Esophagus muscularis mucosa (tissue), 4 donors: Measurements from ENCODE around the gene RHBDD2. TPM values are rescaled to one million over a fixed set of nuclear protein-coding genes. Genes with fewer than 3 reads are reported as not detected.
A peak's percentile ranks its signal among the peaks of the same experiment; 100 is the strongest.

ENCODE experiments used
- DNase-seq: peaks from one replicate; pipeline ENCODE4 v3.0.0-alpha.2; 2017; ENCODE audit errors: extremely low spot score
- H3K27ac ChIP-seq, 4 donors: fragments of 200-600 bp; sonication (generic); replicated peaks in 1 of 4; 1 replicate in 3 of 4; 2 replicates in 1 of 4; pipeline ENCODE4 v1.5.1; 2016 to 2019; ENCODE audit warnings: mild to moderate bottlenecking in 1 of 4
- H3K27me3 ChIP-seq, 4 donors: fragments of 200-600 bp; sonication (generic); one replicate each; pipeline versions ENCODE4 v1.5.1 to v1.6.0; 2016 to 2019
- H3K36me3 ChIP-seq, 4 donors: fragments of 200-600 bp; sonication (generic); one replicate each; pipeline ENCODE4 v1.5.1; 2016 to 2019
- H3K4me1 ChIP-seq, 4 donors: fragments of 200-600 bp; sonication (generic); one replicate each; pipeline ENCODE4 v1.5.1; 2016 to 2019
- H3K4me3 ChIP-seq, 4 donors: fragments of 200-600 bp; sonication (generic); 1 replicate in 2 of 4; 2 replicates in 2 of 4; pipeline ENCODE4 v1.5.1; 2016 to 2019; ENCODE audit warnings: mild to moderate bottlenecking in 4 of 4, moderate library complexity in 1 of 4
- H3K9me3 ChIP-seq, 4 donors: fragments of 200-600 bp; sonication (generic); 1 replicate in 3 of 4; 2 replicates in 1 of 4; pipeline ENCODE4 v1.5.1; 2016 to 2019
- EP300 ChIP-seq: sonication (generic); formaldehyde crosslinking; IDR thresholded peaks from one replicate; pipeline ENCODE4 v1.6.1; 2017; ENCODE audit warnings: antibody characterized with exemption
- POLR2A ChIP-seq: fragments of 450-650 bp; IDR thresholded peaks from one replicate; pipeline ENCODE4 v1.6.1; 2017; ENCODE audit warnings: antibody characterized with exemption, moderate library complexity, mild to moderate bottlenecking, low read depth
- POLR2AphosphoS5 ChIP-seq, 2 donors: sonication (generic); formaldehyde crosslinking; IDR thresholded peaks; one replicate each; pipeline ENCODE4 v1.6.1; 2017; ENCODE audit warnings: antibody characterized with exemption in 2 of 2
- WGBS: methylation state at CpG from one replicate; pipeline ENCODE4 v1.1.5; 2018; 5-methylcytosine and 5-hydroxymethylcytosine counted together
- intact Hi-C: fragments of 100-400 bp; cut with DNase I; formaldehyde crosslinking; loops from one replicate; pipeline ENCODE4 v1.15.1; 2023
- total RNA-seq, 4 donors: library from RNA; depleted of rRNA; stranded (reverse); fragments of >200 nt; gene quantifications; one replicate each; pipeline versions ENCODE4 v1.1.0 to v1.2.1, GENCODE V29; 2016
- TF ChIP-seq, protein P1 (sequence below), 3 experiments: fragments of 200-600 bp in 2 of 3; fragments of 450-650 bp in 1 of 3; sonication (generic) in 2 of 3; IDR thresholded peaks; one replicate each; pipeline ENCODE4 v1.5.1; 2017 to 2019; ENCODE audit warnings: antibody characterized with exemption in 3 of 3, mild to moderate bottlenecking in 2 of 3, moderate library complexity in 1 of 3

RHBDD2 gene
- total RNA-seq, 4 donors from 2014 or later, result 19.1 to 40.2 (median 32.6) TPM

DNA sequence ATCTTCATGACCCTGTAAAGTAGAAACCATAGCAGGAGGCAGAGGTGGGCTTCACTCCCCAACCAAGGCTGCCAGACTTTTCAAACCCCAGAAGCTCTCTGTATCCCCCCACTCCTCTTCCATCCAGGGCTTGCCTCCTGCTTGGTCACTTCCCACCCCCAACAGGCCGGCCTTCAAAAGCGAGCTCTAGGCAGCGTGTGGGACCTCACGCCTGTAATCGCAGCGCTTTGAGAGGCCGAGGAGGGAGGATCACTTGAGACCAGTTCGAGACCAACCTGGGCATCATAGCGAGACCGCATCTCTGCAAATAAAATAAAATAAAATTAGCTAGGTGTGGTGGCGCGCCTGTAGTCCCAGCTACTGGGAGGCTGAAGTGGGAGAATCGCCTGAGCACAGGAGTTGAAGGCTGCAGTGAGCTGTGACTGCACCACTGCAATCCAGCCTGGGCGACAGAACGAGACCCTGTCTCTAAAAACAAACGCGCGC lies 35.4 kb downstream of the RHBDD2 start:
- 44% methylated on average over 18 of the region's 18 CpGs for WGBS
- intact Hi-C loops, result loop anchor here (5.0 kb wide), 1 partner anchor 83 kb away; no protein-coding TSS in a partner anchor
- no peak for DNase-seq
- H3K9me3 ChIP-seq, result no peaks in the 10 kb centered on the region
- no peak for TF ChIP-seq POLR2AphosphoS5 (IDR thresholded peaks at IDR 0.05)
- no peak for TF ChIP-seq POLR2A
- TF ChIP-seq, protein P1, sequence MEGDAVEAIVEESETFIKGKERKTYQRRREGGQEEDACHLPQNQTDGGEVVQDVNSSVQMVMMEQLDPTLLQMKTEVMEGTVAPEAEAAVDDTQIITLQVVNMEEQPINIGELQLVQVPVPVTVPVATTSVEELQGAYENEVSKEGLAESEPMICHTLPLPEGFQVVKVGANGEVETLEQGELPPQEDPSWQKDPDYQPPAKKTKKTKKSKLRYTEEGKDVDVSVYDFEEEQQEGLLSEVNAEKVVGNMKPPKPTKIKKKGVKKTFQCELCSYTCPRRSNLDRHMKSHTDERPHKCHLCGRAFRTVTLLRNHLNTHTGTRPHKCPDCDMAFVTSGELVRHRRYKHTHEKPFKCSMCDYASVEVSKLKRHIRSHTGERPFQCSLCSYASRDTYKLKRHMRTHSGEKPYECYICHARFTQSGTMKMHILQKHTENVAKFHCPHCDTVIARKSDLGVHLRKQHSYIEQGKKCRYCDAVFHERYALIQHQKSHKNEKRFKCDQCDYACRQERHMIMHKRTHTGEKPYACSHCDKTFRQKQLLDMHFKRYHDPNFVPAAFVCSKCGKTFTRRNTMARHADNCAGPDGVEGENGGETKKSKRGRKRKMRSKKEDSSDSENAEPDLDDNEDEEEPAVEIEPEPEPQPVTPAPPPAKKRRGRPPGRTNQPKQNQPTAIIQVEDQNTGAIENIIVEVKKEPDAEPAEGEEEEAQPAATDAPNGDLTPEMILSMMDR (IDR thresholded peaks at IDR 0.05), result no peak
- TF ChIP-seq EP300, result no peak
- no peaks in the 10 kb centered on the region for H3K27me3 ChIP-seq
- peak overlapping the region; percentile 87 to 94 (median 94) for H3K27ac ChIP-seq
- peaks cover 16 to 34% (median 33%) of the 10 kb centered on the region in 4 donors for H3K4me1 ChIP-seq
- peak overlapping the region; percentile 94 to 100 (median 98) for H3K4me3 ChIP-seq
- no peaks in the 10 kb centered on the region for H3K36me3 ChIP-seq

DNA sequence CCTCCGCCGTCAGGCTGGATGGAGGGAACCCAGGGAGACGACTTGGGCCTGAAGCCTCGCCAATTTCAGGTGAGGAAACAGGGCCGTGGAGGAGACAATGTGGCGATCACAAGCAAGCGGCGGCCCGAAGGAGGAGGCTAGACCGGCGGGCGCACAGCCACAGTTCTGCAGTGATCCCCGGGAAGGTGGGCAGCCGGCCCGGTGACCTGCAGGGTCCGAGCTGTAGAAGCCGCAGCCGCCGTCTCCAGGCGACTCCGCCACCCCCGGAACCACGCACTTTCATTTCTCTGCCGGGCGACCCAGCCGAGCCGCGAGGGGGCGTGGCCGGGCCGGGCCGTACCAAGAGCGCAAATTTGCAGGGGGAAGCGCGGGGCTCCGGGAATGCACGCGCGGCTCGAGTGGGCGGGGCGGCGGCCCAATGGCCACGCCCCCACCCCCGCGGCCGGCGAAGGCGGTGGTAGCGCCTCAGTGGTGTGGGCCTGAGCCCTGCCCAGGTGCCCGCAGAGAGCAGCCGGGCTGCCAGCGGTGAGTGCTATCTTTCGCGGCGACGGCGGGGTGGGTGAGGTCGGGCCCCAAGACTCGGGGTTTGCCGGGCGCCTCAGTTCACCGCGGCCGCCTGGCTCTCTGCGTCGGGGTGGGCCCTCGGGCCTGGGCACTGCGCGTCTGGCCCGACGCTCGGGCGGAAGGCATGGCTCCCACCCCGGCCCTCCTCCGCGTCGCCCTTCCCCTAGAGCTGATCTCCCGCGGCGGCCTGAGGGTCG lies 36.0 kb downstream of the RHBDD2 start, which contains the start of gene POR:
Gene POR, plus strand, starts transcription at position 501 of the 761 bp plus-strand sequence. CDS start 38,847 bp downstream, outside the sequence.
- H3K4me1 ChIP-seq, result peaks cover 20 to 34% (median 33%) of the 10 kb centered on the region in 4 donors
- intact Hi-C loops, result loop anchor here (5.0 kb wide), 2 partner anchors 52 to 82 kb away; no protein-coding TSS in a partner anchor

DNA sequence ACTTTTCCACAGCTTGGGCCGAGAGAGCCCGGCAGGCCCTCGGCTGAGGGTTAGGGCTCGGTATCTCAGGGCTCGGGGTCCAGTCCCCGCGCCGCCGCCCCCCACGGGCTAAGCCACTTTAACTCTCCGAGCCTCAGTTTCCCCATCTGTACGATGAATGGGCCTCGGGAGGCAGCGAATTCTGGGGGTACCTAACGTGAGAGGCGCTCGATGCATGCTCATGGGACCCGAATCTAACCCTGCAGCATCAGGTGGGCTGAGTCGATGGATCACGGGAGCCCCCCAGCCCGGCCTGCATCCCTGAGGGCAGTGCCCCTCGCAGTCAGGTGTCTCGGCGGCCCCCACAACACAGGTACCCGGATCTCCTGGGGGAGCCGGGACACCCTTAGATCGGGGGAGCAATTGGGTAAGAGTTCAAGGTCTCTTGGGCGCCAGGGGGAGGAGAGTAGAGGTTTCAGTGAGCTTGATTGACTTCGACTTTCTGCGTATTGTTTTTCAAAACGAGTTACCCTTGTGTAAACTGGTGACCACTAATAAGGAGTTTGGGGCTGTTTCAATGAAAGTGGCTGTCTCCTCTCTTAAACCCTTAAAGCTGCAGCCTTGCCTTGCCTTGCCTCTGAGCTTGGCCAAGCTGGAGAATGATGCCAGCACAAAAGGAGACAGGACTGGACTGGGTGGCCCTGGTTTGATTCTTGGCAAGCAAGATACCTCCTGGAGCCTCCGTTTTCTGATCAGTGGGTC lies 36.8 kb downstream of the RHBDD2 start:
- no peak for TF ChIP-seq POLR2AphosphoS5 (IDR thresholded peaks at IDR 0.05)
- TF ChIP-seq POLR2A, result no peak
- TF ChIP-seq, protein P1 (IDR thresholded peaks at IDR 0.05), result no peak
- H3K4me3 ChIP-seq, result peak overlapping the region; percentile 94 to 100 (median 98)
- no peaks in the 10 kb centered on the region for H3K9me3 ChIP-seq
- peak overlapping the region; percentile 87 to 94 (median 94) for H3K27ac ChIP-seq
- DNase-seq, result no peak
- intact Hi-C loops, result loop anchor here (5.0 kb wide), 1 partner anchor 52 kb away; no protein-coding TSS in a partner anchor
- peaks cover 22 to 34% (median 33%) of the 10 kb centered on the region in 4 donors for H3K4me1 ChIP-seq
- H3K27me3 ChIP-seq, result no peaks in the 10 kb centered on the region
- under 1% methylated on average over 19 of the region's 32 CpGs for WGBS
- H3K36me3 ChIP-seq, result no peaks in the 10 kb centered on the region

More for the DNA sequence above, 36.0 kb downstream of the RHBDD2 start, which contains the start of gene POR:
- Histone ChIP-seq H3K27me3 (no peaks in the 10 kb centered on the region), H3K36me3 (no peaks in the 10 kb centered on the region), H3K4me3 (peak within 1 kb of the TSS; percentile 94 to 100 (median 98)), H3K9me3 (no peaks in the 10 kb centered on the region), H3K27ac (peak within 1 kb of the TSS; percentile 87 to 94 (median 94))
- TF ChIP-seq POLR2A, result peak; percentile 93
- TF ChIP-seq, protein P1 (IDR thresholded peaks at IDR 0.05), result peak in 2 of 3 experiments; percentile 21 to 42
- peak; percentile 98 to 99 for TF ChIP-seq POLR2AphosphoS5 (IDR thresholded peaks at IDR 0.05)
- no peak for TF ChIP-seq EP300
- 0% methylated on average over 4 of the region's 82 CpGs for WGBS
- peak; percentile 98 for DNase-seq

DNA sequence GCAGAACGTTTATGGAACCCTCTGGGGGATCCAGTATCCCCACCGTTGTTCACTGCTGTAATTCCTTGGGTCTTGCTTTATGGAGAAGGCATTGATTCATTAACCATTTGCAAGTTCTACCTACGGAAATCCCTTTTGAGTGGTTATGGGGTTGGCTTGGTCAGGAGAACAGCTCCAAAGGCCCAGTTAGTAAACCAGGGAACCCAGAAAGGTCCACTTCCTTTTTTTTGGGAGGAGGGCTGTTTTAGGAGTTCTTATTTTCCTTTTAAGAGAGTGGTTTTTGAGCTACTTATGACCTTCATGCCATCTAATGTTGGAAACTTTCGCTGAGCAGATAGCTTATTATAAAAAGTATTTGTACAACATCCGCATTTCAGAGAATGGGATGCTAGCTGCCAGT lies 37.4 kb downstream of the RHBDD2 start:
- Histone ChIP-seq H3K9me3 (no peaks in the 10 kb centered on the region), H3K4me3 (peak overlapping the region; percentile 94 to 100 (median 98)), H3K27ac (peak overlapping the region; percentile 87 to 94 (median 94)), H3K27me3 (no peaks in the 10 kb centered on the region), H3K36me3 (no peaks in the 10 kb centered on the region), H3K4me1 (peaks cover 25 to 35% (median 33%) of the 10 kb centered on the region in 4 donors)
- TF ChIP-seq POLR2A (no peak), EP300 (no peak), POLR2AphosphoS5 (IDR thresholded peaks at IDR 0.05) (no peak)
- TF ChIP-seq, protein P1 (IDR thresholded peaks at IDR 0.05), result no peak
- 58% methylated on average over 5 of the region's 5 CpGs for WGBS
- intact Hi-C loops, result loop anchor here (5.0 kb wide), 1 partner anchor 51 kb away; no protein-coding TSS in a partner anchor
- DNase-seq, result no peak
